Sigmoid colon (tissue), 4 donors: ENCODE data around the gene TNPO1.

ENCODE experiments used
- EP300 ChIP-seq, 4 donors: sonication (generic); formaldehyde crosslinking; IDR thresholded peaks; one replicate each; pipeline ENCODE4 v1.6.1; 2017; ENCODE audit warnings: antibody characterized with exemption in 4 of 4
- POLR2A ChIP-seq, 2 donors: fragments of 450-650 bp; IDR thresholded peaks; one replicate each; pipeline ENCODE4 v1.6.1; 2016; ENCODE audit warnings: antibody characterized with exemption in 2 of 2, mild to moderate bottlenecking in 2 of 2, moderate library complexity in 2 of 2
- TF ChIP-seq, protein P1 (sequence below), 4 experiments: fragments of 450-650 bp in 3 of 4; fragments of 200-600 bp in 1 of 4; IDR thresholded peaks; one replicate each; pipeline ENCODE4 v1.5.1; 2016 to 2019; ENCODE audit warnings: antibody characterized with exemption in 4 of 4, mild to moderate bottlenecking in 3 of 4, moderate library complexity in 2 of 4

DNA sequence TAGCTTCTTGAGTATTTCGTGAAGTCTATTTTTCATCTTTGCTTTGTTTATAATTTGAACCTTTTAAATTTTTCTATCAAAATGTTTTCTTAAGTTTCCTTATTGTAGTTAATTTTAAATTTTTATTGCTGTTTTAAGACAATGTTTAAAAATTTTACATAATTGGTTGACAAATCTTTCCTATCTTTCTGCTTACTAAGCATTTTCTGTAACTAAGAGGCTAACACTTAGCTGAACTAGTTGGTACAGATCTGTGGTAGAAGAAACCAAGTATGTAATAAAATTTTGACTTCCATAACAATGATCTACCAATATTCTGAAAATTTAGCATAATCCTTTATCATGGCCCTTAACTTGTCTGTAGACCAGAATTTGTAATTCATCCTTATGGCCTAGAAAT, 32.3 kb upstream of the TNPO1 start:
- TF ChIP-seq, protein P1, sequence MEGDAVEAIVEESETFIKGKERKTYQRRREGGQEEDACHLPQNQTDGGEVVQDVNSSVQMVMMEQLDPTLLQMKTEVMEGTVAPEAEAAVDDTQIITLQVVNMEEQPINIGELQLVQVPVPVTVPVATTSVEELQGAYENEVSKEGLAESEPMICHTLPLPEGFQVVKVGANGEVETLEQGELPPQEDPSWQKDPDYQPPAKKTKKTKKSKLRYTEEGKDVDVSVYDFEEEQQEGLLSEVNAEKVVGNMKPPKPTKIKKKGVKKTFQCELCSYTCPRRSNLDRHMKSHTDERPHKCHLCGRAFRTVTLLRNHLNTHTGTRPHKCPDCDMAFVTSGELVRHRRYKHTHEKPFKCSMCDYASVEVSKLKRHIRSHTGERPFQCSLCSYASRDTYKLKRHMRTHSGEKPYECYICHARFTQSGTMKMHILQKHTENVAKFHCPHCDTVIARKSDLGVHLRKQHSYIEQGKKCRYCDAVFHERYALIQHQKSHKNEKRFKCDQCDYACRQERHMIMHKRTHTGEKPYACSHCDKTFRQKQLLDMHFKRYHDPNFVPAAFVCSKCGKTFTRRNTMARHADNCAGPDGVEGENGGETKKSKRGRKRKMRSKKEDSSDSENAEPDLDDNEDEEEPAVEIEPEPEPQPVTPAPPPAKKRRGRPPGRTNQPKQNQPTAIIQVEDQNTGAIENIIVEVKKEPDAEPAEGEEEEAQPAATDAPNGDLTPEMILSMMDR (IDR thresholded peaks at IDR 0.05): no peak
- TF ChIP-seq POLR2A (IDR thresholded peaks at IDR 0.05): no peak
- no peak for TF ChIP-seq EP300 (IDR thresholded peaks at IDR 0.05)
